GM18505 (cell line): ENCODE measurements around the gene AOAH.
"Not testable (repeated sequence)": the region's sequence is repeated elsewhere in the genome, so short reads cannot be mapped to it uniquely, and the experiment has no call there.

Experiments
- ATAC-seq: cut with Tn5 transposase; IDR thresholded peaks from one replicate; pipeline ENCODE4 v1.9.1; 2021; ENCODE audit not compliant: unreplicated experiment
- POLR2A ChIP-seq: IDR thresholded peaks from 4 replicates; pipeline ENCODE4 v1.6.1; 2011; ENCODE audit warnings: borderline replicate concordance; ENCODE audit not compliant: insufficient read depth, insufficient read length; ENCODE audit errors: extremely low read depth

AOAH gene

DNA sequence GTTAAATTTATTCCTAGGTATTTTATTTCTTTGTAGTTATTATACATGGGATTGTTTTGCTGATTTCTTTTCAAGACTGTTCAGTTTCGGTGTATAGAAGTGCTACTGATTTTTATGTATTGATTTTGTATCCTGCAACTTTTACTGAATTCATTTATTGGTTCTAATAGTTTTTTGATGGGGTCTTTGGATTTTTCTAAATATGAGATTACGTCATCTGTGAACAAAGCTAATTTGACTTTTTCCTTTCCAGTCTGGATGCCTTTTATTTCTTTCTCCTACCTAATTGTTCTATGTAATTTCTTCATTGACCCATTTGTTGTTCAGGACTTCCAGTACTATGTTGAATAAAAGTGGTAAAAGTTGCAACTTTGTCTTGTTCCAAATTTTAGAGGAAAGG lies 5.8 kb upstream of the AOAH start:
- TF ChIP-seq POLR2A, result no peak
- ATAC-seq, result no peak

DNA sequence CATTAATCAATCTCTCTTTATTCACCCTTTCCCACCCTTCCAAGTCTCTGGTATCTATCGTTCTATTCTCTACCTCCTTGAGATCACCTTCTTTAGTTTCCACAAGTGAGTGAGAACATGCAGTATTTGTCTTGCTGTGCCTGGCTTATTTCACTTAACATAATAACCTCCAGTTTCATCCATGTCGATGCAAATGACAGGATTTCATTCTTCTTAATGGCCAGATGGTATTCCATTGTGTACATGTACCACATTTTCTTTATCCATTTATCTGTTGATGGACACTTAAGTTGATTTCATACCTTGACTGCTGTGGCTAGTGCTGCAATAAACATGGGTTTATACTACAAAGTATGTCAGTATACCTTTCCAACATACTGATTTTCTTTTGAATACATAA lies 3.8 kb upstream of the AOAH start:
- TF ChIP-seq POLR2A, result no peak
- ATAC-seq, result no peak

DNA sequence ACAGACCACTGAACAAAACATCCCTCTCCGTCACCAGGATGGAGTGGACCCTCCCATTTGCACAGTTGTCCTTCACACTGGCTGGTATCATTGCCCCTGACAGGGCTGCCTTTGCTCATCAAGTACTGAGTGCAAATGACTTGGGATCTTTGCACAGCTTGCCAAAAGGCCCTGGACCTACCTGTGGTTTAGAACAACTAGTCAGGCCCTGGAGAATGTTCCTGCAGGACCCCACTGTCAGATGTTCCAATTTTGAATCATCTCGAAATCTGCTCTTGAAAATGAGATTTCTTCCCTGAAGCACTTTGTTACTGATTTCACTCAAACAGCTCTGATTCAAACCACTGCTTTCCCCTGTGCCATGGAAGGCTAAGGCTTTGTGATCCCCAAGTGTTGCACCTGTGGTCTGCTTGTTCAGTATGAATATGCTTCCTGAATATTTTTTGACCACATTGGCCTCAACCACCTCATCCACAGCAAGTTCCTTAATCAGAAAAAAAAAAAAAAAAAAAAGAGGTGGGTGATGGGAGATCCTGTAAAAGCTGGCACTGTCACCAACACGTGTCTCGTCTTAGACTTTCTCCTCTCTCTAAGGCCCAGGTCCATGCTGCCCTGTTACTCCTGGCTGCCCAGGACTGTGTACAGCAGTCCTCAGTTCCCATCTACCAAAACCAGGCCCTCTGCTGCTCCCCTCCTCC lies 2.7 kb upstream of the AOAH start:
- ATAC-seq, result no peak
- TF ChIP-seq POLR2A, result no peak

DNA sequence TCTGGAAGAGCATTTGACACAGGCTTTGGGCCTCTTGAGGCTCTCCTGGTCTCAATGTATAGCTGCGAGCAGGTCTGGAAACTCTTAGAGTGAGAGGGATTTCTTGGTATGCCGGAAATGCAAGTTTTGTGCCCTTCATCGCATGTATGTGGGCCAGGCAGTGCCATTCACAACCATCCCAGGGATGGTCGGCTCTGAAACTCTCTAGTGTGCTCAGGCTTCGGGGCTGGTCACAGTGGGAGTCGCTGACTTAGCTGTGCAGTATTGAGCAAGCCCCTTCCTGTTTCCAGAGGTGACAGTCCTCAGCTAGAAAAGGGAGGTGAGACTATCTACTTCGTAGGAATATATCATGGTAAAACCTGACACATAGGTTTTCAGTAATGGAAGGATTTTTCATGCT lies 2.0 kb upstream of the AOAH start:
- TF ChIP-seq POLR2A, result no peak
- no peak for ATAC-seq

DNA sequence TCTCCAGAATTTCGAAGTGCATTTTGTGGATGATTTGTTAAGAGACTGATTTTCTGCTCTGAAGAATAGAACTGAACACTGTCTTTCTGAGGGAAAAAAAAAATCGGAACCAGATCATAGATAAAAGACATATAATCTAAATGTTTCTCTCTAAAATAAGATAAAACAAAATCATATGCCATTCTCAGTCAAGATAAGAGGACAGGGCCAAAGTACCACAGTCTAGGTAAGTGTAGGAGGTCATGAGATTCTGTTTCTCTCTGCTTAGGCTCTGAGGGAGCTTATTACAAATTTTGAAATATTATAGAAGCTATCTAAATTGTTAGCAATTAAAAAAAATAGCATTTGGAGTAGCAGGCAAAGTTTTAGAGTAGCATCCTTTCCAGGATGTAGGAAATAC lies 702 bp upstream of the AOAH start:
- TF ChIP-seq POLR2A, result no peak

DNA sequence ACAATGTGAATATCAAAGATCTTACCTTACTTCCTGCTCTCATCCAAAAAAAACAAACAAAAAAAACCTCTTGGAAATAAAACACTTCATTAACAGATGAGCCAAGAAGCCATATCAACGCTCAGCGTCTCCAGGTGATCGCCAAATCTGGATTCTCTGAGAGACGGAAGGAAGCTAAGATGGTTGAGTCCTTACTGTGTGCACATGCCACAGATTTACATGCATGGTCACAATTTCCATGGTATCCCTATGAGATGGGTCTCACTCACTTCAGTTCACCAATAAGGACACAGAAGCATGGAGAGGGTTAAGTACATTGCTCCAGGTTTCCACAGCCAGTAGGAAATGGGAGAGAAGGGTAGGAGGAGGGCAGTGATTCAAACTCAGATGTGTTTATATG lies 1.0 kb downstream of the AOAH start:
- no peak for ATAC-seq
- TF ChIP-seq POLR2A, result no peak

More for the DNA sequence above, 702 bp upstream of the AOAH start:
- no peak for ATAC-seq

DNA sequence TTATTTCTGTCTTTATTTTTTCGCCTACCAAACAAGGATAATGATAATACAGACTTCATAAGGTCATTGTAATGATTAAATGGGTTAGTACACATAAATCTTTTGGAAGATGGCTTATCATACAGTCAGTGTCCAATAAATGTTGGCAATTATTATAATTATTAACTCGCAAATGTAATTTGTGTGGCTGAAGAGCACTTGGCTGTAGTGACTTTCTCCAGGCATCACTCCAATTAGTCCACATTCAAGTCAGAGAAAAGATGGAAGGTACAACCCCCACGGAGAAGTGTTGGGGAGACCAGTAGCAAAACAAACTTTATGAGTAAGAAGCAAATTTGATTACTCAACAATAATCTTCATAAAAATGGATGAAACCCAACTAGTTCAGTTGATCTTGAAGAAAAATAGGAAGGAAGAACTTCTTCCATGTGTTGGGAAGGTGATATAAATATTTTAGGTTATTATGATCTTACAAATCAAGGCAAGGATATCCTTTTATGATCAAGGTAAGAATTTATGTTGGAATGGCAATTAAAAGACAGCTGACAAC lies 5.1 kb downstream of the AOAH start:
- ATAC-seq, result no peak
- TF ChIP-seq POLR2A, result no peak

DNA sequence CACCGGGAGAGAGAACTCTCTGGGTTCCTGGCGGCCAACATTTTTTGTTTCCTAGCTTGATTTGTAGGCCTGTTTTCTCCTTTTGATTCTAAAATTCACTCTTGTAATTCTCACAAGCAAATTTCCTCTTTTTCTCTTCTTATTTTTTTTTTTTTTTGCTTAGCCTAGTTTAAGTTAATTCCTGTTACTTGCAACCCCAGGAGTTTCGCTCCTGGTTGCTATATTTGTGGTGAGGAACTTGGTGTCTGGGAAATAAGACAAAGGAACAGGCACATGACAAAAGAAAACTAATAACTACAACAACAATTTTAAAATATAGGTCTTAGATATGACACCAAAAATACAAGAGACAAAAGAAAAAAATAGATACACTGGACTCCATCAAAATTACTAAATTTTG lies 6.7 kb downstream of the AOAH start:
- no peak for ATAC-seq

DNA sequence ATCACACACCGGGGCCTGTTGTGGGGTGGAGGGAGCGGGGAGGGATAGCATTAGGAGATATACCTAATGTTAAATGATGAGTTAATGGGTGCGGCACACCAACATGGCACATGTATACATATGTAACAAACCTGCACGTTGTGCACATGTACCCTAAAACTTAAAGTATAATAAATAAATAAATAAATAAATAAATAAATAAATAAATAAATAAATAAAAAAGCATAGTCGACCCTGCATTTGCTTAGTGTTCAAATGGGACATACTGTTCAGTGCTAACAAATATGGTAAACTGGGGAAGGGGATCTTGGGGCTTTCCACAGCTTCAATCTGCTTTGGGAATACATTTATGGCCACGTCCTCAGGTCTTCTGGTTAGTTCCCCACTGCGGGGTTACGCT lies 7.5 kb downstream of the AOAH start:
- ATAC-seq, result not testable (repeated sequence)

More for the DNA sequence above, 6.7 kb downstream of the AOAH start:
- TF ChIP-seq POLR2A, result no peak

DNA sequence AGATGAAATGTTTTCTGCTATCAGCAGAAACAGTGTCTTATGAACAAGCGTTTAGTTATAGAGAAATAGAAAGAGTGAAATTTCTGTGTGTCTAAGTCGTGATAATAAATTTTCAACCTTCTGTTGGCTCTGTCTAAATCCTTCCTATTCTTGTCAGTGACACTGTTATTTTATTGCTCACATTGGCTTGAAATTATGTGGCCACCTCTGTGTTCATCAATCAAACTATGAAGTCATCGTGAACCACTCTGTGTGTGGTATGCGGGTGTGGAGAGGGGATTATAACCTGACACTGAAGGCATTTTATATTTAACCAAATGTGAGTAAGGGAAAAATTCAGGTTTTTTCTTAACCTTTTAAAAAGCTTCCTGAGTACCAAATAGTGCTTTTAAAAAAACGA lies 12.3 kb downstream of the AOAH start:
- TF ChIP-seq POLR2A, result no peak
- ATAC-seq, result no peak

DNA sequence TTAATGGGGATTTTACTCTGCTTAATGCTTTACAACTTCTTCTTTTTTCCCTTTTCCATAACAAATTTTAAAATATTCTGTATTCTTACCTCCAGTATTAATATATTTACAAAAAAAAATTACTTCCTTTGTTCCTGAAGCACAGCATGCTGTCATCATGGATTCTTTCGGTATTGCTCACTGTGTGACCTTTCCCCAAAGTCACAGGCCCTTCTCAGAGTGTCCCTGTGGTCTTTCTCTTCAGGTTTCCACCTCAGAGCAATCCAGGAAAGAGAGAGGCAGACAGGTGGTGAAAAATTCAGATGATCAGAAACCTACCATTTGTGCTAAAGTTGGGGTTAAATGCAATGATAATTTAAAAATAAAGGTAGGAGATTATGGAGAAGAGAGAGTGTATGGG lies 13.0 kb downstream of the AOAH start:
- no peak for ATAC-seq
- TF ChIP-seq POLR2A, result no peak

DNA sequence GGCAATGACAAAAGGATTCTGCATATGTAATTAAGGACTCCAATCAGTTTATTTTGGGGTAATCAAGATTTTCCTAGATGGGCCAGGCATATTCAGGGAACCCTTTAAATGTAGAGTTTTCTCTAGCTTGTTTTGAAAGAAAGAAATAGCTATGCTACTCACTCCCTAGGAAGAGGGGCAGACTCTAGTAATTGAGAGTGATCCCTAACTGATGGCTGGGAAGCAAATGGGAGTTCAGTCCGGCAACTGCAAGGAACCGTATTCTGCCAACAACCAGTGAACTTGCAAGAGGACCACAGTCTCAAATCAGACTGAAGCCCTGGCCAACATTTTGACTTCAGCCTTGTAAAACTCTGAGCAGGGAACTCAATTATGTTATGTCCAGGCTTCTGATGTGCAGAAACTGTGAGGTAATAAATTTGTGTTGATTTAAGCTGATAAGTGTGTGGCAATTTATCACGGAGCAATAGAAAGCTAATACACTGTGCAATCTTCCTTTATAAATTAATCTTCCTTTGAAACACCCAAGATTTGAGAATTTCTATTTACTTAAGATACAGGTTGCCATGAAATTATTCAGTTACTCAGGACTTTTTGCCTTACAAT lies 14.0 kb downstream of the AOAH start:
- no peak for TF ChIP-seq POLR2A
- no peak for ATAC-seq

DNA sequence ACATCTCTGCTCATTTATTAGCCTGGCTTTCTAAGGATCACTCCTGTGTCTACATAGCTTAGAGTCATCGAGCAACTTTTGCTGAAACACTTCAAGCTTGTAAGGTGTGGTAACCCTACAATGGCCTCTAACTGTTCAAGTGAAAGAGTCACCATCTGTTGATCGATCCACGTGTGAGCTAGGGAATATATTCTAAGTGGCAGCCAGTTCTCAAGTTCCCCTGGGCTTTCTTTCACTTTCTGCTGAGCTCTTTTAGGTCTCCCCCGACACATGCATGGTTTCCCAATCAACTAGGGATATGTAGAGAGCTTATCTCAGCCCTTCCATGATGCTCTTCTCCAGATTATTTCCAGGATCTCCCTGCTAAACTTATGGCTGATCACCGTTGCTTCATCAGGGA lies 15.5 kb downstream of the AOAH start:
- TF ChIP-seq POLR2A, result no peak
- no peak for ATAC-seq

DNA sequence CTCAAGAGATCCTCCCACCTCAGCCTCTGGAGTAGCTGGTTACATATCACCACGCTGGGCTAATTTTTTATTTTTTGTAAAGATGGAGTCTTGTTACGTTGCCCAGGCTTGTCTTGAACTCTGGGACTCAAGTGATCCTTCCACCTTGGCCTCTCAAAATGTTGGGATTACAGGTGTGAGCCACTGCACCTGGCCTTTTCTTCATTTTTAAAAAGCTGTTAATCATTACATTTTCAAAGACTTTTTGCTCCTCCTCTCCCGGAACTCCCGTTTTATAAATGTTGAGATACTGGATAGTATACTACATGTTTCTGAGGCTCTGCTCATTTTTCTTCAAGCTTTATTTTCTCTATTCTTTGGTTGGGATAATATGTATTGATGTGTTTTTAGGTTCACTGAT lies 16.4 kb downstream of the AOAH start:
- no peak for ATAC-seq
- TF ChIP-seq POLR2A, result no peak
